Measurements from ENCODE around the gene TRAPPC12. TPM values are rescaled to one million over a fixed set of nuclear protein-coding genes. Genes with fewer than 3 reads are reported as not detected.

TRAPPC12 gene
- total and polyA plus RNA-seq, 8 donors, result 46.6 to 158 (median 70.7) TPM

DNA sequence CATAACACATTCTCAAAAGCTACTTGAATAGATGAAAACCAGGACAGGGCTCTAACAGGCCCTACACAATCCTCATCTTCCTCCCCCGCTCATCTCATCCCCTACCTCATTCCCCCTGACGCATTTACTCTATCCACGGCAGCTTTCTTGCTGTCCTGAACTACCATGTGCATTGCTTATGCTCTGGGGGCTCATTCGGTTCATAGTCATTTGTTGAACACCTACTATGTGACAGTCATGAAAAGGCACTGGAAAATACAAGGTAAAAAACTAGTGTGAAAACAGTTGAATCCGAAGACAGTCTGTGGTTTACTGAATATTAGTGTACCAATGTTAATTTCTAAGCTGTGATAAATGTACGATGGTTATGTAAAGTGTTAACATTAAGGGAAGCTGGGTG lies 2.7 kb upstream of the TRAPPC12 start:
- Histone ChIP-seq H3K27me3 (no peaks in the 10 kb centered on the region), H3K27ac (peak overlapping the region in 1 of 5 donors; percentile 92), H3K9me3 (peaks cover 0 to 7% (median 0%) of the 10 kb centered on the region in 4 donors), H3K4me3 (peak overlapping the region; percentile 77 to 94 (median 83)), H3K36me3 (no peaks in the 10 kb centered on the region), H3K4me1 (peaks cover 21 to 45% (median 42%) of the 10 kb centered on the region in 4 donors)
- TF ChIP-seq POLR2A (IDR thresholded peaks at IDR 0.05), result no peak
- no peak for TF ChIP-seq EP300 (IDR thresholded peaks at IDR 0.05)
- TF ChIP-seq, protein P1, sequence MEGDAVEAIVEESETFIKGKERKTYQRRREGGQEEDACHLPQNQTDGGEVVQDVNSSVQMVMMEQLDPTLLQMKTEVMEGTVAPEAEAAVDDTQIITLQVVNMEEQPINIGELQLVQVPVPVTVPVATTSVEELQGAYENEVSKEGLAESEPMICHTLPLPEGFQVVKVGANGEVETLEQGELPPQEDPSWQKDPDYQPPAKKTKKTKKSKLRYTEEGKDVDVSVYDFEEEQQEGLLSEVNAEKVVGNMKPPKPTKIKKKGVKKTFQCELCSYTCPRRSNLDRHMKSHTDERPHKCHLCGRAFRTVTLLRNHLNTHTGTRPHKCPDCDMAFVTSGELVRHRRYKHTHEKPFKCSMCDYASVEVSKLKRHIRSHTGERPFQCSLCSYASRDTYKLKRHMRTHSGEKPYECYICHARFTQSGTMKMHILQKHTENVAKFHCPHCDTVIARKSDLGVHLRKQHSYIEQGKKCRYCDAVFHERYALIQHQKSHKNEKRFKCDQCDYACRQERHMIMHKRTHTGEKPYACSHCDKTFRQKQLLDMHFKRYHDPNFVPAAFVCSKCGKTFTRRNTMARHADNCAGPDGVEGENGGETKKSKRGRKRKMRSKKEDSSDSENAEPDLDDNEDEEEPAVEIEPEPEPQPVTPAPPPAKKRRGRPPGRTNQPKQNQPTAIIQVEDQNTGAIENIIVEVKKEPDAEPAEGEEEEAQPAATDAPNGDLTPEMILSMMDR (IDR thresholded peaks at IDR 0.05), result no peak
- no peak for TF ChIP-seq POLR2AphosphoS5 (IDR thresholded peaks at IDR 0.05)
- whole genome bisulfite sequencing, 5 donors, result 65 to 69% (median 66%) methylated on average over 6 of the region's 6 CpGs
- DNase-seq, result no peak
- intact Hi-C loops (cut with DNase I; ENCODE audit: low total_unique reads), result no loop called here

DNA sequence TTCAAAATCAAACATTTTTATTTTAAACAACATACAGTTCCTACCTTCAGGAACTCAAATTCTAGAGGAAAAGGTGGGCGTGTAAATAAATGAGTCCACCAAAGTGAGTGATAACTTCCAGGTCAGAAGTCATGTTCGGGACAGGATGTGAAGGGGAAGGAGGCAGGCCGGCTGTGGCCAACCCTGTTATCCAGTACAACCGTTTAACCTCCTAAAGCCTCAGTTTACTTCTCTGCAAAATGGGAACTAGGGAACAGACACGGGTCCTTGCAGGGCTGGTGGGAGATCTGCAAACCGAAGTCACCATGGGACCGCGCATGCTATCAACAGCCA lies 2.2 kb upstream of the TRAPPC12 start:
- intact Hi-C loops (cut with DNase I; ENCODE audit: low total_unique reads), result no loop called here
- Histone ChIP-seq H3K4me3 (peak overlapping the region; percentile 77 to 94 (median 83)), H3K36me3 (peaks cover 0 to 3% (median 2%) of the 10 kb centered on the region in 4 donors), H3K4me1 (peaks cover 21 to 45% (median 42%) of the 10 kb centered on the region in 4 donors), H3K27ac (peak overlapping the region; percentile 86 to 93 (median 90)), H3K27me3 (no peaks in the 10 kb centered on the region), H3K9me3 (peaks cover 0 to 7% (median 0%) of the 10 kb centered on the region in 4 donors)
- WGBS, 5 donors, result 0 to 2% (median 1%) methylated on average over 8 of the region's 8 CpGs
- peak in 1 of 2 donors; percentile 73 for DNase-seq
- TF ChIP-seq POLR2AphosphoS5 (IDR thresholded peaks at IDR 0.05) (no peak), POLR2A (IDR thresholded peaks at IDR 0.05) (no peak), EP300 (IDR thresholded peaks at IDR 0.05) (no peak)
- TF ChIP-seq, protein P1 (IDR thresholded peaks at IDR 0.05), result no peak

DNA sequence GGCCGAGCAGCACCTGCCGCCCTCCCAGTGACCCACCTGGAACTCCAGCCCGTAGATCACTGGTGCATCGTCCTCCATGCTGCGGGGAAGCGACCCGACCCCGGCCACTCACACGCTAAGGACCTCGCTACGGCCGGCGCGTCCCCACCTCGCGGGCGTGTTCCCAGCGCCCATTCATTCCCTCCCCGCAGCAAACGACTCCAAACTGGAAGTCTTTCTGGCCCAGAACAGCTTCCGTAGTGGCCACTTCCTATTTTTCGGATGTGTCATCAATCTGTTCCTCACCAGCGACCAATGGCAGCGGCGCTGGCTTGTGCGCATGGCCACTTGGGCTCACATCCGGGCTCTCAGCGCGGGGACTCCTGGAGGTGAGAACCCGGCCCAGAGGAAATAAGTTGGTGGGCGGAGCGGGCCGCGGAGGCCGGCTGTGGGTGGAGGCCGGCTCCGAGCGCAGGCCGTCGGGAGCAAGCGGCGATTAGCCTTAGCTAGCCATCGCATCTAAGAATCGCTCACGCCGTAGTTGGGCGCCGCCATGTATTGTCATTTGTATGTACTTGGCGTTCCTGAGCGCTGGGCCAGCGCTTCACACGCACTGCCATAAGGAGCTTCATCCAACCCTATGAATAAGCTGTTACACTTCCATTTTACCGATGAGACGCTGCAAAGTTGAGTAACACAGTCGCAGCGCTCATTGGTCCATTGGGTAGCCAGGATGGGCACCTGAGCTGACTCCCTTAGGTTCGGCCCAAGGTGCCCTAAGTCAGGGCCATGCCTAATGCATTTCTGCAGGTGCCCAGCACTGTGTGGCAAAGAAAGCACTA lies 1.7 kb upstream of the TRAPPC12 start, which contains the start of gene EIPR1:
Gene EIPR1, minus strand, starts transcription at position 207 of the 821 bp plus-strand sequence. Its CDS starts 129 bp downstream, at position 78.
- Histone ChIP-seq H3K27ac (peak within 1 kb of the TSS; percentile 86 to 93 (median 90)), H3K4me1 (peaks cover 21 to 45% (median 42%) of the 10 kb centered on the region in 4 donors), H3K27me3 (no peaks in the 10 kb centered on the region), H3K9me3 (peaks cover 0 to 7% (median 0%) of the 10 kb centered on the region in 4 donors), H3K36me3 (peaks cover 0 to 8% (median 6%) of the 10 kb centered on the region in 4 donors), H3K4me3 (peak within 1 kb of the TSS; percentile 77 to 94 (median 83))
- intact Hi-C loops (cut with DNase I; ENCODE audit: low total_unique reads), result no loop called here
- DNase-seq, result peak; percentile 99
- no peak for TF ChIP-seq EP300 (IDR thresholded peaks at IDR 0.05)
- peak in 1 of 4 donors; percentile 43 for TF ChIP-seq POLR2A (IDR thresholded peaks at IDR 0.05)
- TF ChIP-seq, protein P1 (IDR thresholded peaks at IDR 0.05), result peak in 1 of 7 experiments; percentile 19
- TF ChIP-seq POLR2AphosphoS5 (IDR thresholded peaks at IDR 0.05), result peak; percentile 80 to 97 (median 96)
- WGBS, 5 donors, result 1 to 5% (median 2%) methylated on average over 31 to 57 of the region's 57 CpGs

DNA sequence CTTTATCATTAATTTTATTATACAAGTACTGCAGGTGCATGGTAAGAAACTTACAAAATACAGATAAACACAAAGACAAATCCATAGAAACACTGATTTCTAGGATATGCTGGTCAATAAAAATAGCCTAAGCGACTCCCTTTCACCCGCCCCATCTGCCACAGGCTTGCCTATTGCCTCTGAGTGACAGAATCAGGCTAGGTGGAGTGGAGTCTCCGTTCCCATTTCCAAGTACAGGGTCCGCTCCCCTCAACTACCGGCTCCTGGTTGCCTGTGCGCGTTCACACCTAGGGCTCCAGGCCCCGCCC lies 201 bp upstream of the TRAPPC12 start:
- WGBS, 5 donors, result 5 to 13% (median 8%) methylated on average over 8 of the region's 8 CpGs
- intact Hi-C loops (cut with DNase I; ENCODE audit: low total_unique reads), result no loop called here
- TF ChIP-seq, protein P1 (IDR thresholded peaks at IDR 0.05), result no peak
- TF ChIP-seq POLR2A (IDR thresholded peaks at IDR 0.05) (no peak), POLR2AphosphoS5 (IDR thresholded peaks at IDR 0.05) (no peak), EP300 (IDR thresholded peaks at IDR 0.05) (no peak)

More for the DNA sequence above, 201 bp upstream of the TRAPPC12 start:
- Histone ChIP-seq H3K4me1 (peaks cover 21 to 49% (median 42%) of the 10 kb centered on the region in 4 donors), H3K4me3 (peak overlapping the region; percentile 64 to 76 (median 72)), H3K9me3 (peaks cover 0 to 7% (median 0%) of the 10 kb centered on the region in 4 donors), H3K27me3 (no peaks in the 10 kb centered on the region), H3K27ac (peak overlapping the region; percentile 87 to 97 (median 92)), H3K36me3 (peaks cover 0 to 12% (median 6%) of the 10 kb centered on the region in 4 donors)
- DNase-seq, result no peak
